ENCODE results near the gene IRAK1.

Gene IRAK1

DNA sequence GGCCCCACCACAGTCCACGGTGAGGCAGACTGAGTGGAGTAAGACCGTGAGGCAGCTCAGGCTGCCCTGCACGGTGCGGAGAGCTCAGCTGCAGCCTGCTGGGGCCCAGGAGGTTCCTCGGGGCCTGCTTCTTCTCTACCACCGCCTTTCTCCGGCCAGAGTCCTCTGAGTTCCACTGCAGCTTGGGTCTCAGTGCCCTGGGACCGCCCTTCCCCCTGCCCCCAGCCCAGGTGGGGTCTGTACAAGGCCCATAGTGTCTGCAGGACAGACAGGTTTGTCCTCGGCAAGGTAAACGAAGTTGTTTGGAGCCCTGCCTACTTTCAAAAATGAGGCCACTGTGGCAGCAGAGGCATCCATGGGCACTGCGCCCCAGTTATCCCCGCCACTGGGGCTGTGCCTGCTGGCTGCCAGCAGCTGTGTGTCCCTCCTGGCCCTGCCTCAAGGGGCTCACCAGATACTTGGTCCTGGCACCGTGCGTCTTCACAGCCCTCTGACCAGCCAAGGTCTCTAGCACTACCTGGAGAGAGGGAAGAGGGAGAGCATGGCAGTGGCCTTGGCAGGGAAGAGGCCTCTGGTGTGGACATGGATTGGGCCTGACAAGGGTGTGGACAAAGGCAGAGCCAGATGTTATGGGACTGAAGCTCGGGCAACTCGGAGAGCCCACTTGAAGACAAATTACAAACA, 4.0 kb downstream of the IRAK1 start:
- Histone ChIP-seq H3K36me3 (ENCODE audit: control insufficient read depth, low read length) (peaks cover 60% of the 10 kb centered on the region), H3K27ac (ENCODE audit: low read depth, low read length) (no peak overlapping the region), H4K20me1 (ENCODE audit: control insufficient read depth, insufficient read depth, low read depth, low read length) (no peaks in the 10 kb centered on the region)

DNA sequence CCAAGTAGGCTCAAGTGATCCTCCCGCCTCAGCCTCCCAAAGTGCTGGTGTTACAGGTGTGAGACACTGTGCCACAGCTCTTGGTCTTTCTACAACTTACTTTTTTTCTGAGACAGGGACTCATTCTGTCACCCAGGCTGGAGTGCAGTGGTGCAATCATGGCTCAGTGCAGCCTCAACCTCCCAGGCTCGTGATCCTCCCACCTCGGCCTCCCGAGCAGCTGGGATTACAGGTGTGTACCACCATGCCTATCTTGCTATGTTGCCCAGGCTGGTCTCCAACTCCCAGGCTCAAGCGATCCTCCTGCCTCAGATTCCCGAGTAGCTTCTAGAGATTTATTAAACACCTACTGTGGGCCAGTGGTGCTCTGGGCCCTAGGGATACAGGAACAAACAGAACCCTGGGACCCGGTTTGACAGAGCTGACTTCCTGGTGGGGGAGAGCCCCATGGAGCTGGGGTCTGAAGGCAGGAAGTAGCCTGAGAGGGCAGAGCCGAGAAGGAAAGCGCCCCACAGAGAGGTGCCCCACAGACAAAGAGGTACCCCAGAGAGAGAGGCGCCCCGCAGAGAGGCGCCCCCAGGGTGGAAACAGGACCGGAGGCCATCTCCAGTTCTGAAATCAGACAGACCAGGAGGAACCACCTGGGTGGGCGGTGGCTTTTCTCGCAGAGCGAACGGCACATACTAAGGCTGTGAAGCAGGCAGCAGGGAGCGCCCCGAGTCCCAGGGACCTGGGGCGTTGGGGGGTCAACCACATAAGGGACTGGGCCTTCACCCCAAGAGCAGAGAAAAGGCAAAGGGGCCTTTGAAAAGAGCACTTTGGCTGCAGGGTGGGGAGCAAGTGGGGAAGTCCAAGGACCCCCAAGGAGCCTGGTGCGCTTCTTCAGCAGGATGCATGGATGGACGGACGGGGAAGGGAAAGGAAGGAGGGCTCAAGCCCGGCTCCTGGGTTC, 5.0 kb downstream of the IRAK1 start:
- Histone ChIP-seq H3K79me2 (ENCODE audit: control insufficient read depth, low read length) (peaks cover 24% of the 10 kb centered on the region), H3K4me1 (ENCODE audit: control insufficient read depth, low read length) (peaks cover 9% of the 10 kb centered on the region), H3K27ac (ENCODE audit: low read depth, low read length) (no peak overlapping the region), H3K9me2 (replicated peaks; ENCODE audit: control insufficient read depth, low read length) (no peaks in the 10 kb centered on the region), H3K36me3 (ENCODE audit: control insufficient read depth, low read length) (peaks cover 68% of the 10 kb centered on the region), H3K4me3 (ENCODE audit: low read length) (no peak overlapping the region), H3K27me3 (ENCODE audit: control insufficient read depth, low read length) (no peaks in the 10 kb centered on the region), H4K20me1 (ENCODE audit: control insufficient read depth, insufficient read depth, low read depth, low read length) (no peaks in the 10 kb centered on the region), H3K4me2 (ENCODE audit: low read length) (no peak overlapping the region), H3K9me3 (ENCODE audit: control insufficient read depth, insufficient read depth, low read length) (no peaks in the 10 kb centered on the region), H3F3A (ENCODE audit: control insufficient read depth, insufficient read depth) (no peaks in the 10 kb centered on the region)
- TF ChIP-seq, protein P1, sequence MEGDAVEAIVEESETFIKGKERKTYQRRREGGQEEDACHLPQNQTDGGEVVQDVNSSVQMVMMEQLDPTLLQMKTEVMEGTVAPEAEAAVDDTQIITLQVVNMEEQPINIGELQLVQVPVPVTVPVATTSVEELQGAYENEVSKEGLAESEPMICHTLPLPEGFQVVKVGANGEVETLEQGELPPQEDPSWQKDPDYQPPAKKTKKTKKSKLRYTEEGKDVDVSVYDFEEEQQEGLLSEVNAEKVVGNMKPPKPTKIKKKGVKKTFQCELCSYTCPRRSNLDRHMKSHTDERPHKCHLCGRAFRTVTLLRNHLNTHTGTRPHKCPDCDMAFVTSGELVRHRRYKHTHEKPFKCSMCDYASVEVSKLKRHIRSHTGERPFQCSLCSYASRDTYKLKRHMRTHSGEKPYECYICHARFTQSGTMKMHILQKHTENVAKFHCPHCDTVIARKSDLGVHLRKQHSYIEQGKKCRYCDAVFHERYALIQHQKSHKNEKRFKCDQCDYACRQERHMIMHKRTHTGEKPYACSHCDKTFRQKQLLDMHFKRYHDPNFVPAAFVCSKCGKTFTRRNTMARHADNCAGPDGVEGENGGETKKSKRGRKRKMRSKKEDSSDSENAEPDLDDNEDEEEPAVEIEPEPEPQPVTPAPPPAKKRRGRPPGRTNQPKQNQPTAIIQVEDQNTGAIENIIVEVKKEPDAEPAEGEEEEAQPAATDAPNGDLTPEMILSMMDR (IDR thresholded peaks at IDR 0.05; ENCODE audit: low read depth, low read length, poor library complexity, severe bottlenecking): no peak
- TF ChIP-seq EZH2phosphoT487 (IDR thresholded peaks at IDR 0.05; ENCODE audit: borderline replicate concordance, low read length): no peak

More for the DNA sequence above, 4.0 kb downstream of the IRAK1 start:
- no peak overlapping the region for H3K4me3 ChIP-seq (ENCODE audit: low read length)
- peaks cover 10% of the 10 kb centered on the region for H3K4me1 ChIP-seq (ENCODE audit: control insufficient read depth, low read length)
- H3K27me3 ChIP-seq (ENCODE audit: control insufficient read depth, low read length): no peaks in the 10 kb centered on the region
- no peak overlapping the region for H3K4me2 ChIP-seq (ENCODE audit: low read length)
- no peaks in the 10 kb centered on the region for H3F3A ChIP-seq (ENCODE audit: control insufficient read depth, insufficient read depth)
- TF ChIP-seq, protein P1 (IDR thresholded peaks at IDR 0.05; ENCODE audit: low read depth, low read length, poor library complexity, severe bottlenecking): no peak
- TF ChIP-seq EZH2phosphoT487 (IDR thresholded peaks at IDR 0.05; ENCODE audit: borderline replicate concordance, low read length): no peak
- peaks cover 31% of the 10 kb centered on the region for H3K79me2 ChIP-seq (ENCODE audit: control insufficient read depth, low read length)
- no peaks in the 10 kb centered on the region for H3K9me3 ChIP-seq (ENCODE audit: control insufficient read depth, insufficient read depth, low read length)
- H3K9me2 ChIP-seq (replicated peaks; ENCODE audit: control insufficient read depth, low read length): no peaks in the 10 kb centered on the region

- H3K36me3 ChIP-seq (ENCODE audit: control insufficient read depth, low read length): peaks cover 66% of the 10 kb centered on the region
- peaks cover 10% of the 10 kb centered on the region for H3K4me1 ChIP-seq (ENCODE audit: control insufficient read depth, low read length)
- H3K27ac ChIP-seq (ENCODE audit: low read depth, low read length): no peak overlapping the region
- H4K20me1 ChIP-seq (ENCODE audit: control insufficient read depth, insufficient read depth, low read depth, low read length): no peaks in the 10 kb centered on the region
- no peaks in the 10 kb centered on the region for H3K27me3 ChIP-seq (ENCODE audit: control insufficient read depth, low read length)
- H3F3A ChIP-seq (ENCODE audit: control insufficient read depth, insufficient read depth): no peaks in the 10 kb centered on the region
- peaks cover 16% of the 10 kb centered on the region for H3K79me2 ChIP-seq (ENCODE audit: control insufficient read depth, low read length)
- no peaks in the 10 kb centered on the region for H3K9me2 ChIP-seq (replicated peaks; ENCODE audit: control insufficient read depth, low read length)
- no peaks in the 10 kb centered on the region for H3K9me3 ChIP-seq (ENCODE audit: control insufficient read depth, insufficient read depth, low read length)
- H3K4me3 ChIP-seq (ENCODE audit: low read length): no peak overlapping the region
- TF ChIP-seq, protein P1 (IDR thresholded peaks at IDR 0.05; ENCODE audit: low read depth, low read length, poor library complexity, severe bottlenecking): peak; percentile 82
- no peak for TF ChIP-seq EZH2phosphoT487 (IDR thresholded peaks at IDR 0.05; ENCODE audit: borderline replicate concordance, low read length)
- H3K4me2 ChIP-seq (ENCODE audit: low read length): no peak overlapping the region
These were observed 5.9 kb downstream of the IRAK1 start for GRCh38 chrX:154013614-154014360.

All from DOHH2 (cell line).